NT2/D1 (cell line): ENCODE measurements around the gene RSPO4.

Experiments used
- SUZ12 ChIP-seq: IDR thresholded peaks from 2 replicates; pipeline ENCODE4 v1.6.1; 2011; ENCODE audit not compliant: insufficient read length, insufficient read depth; ENCODE audit errors: extremely low read depth
- YY1 ChIP-seq: IDR thresholded peaks from 2 replicates; pipeline ENCODE4 v1.6.1; 2011; ENCODE audit not compliant: insufficient read length, insufficient read depth
- ZNF274 ChIP-seq: IDR thresholded peaks from 2 replicates; pipeline ENCODE4 v1.6.1; 2011; ENCODE audit warnings: mild to moderate bottlenecking, low read depth, low read length

DNA sequence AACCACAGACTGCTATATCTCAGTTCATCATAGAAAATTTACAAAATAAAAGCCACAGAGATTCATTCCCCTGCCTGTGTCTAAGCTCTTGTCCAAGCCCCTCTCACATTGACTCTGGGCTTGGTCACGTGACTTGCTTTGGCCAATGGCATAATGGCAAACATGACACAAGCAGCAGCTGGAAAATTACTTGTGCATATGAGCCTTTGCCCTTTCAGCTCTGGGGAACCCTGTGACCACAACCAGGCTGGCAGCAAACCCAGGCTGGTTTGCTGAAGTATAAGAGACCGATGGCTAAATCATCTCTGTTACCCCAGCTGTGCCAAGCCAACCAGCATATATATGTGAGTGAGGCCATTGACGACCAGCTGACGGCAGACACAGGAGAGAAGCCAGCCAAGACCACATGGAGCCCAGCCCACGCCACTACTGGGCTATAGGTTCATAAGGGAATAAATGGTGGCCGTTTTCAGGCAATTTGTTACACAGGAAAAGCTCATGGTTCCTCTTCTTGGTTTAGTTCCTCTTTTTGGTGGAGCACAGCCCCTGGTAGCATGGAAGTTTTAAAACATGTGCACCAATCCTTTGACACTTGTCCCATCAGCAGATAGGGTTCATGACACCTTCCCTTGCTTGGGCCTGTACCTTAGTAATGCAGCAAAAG is 31.8 kb upstream of the RSPO4 start:
- TF ChIP-seq YY1 (no peak), ZNF274 (no peak), SUZ12 (no peak)
